HEK293 (cell line): ENCODE measurements around the gene TMIE.

ENCODE experiments used
- ZNF133 ChIP-seq: fragments of 450-650 bp; formaldehyde crosslinking; IDR thresholded peaks from 2 replicates; pipeline ENCODE4 v1.5.1; 2016; ENCODE audit warnings: missing biosample characterization, missing genetic modification characterization
- ZNF777 ChIP-seq: fragments of 450-650 bp; formaldehyde crosslinking; IDR thresholded peaks from 2 replicates; pipeline ENCODE4 v1.5.1; 2017; ENCODE audit warnings: missing biosample characterization, missing genetic modification characterization, borderline replicate concordance

- no peak for TF ChIP-seq ZNF777
- TF ChIP-seq ZNF133, result no peak
These were observed 1.9 kb downstream of the TMIE start for GRCh38 chr3:46703013-46703520.
